Esophagus (tissue), 2 donors: Measurements from ENCODE around the gene GABRE. TPM values are rescaled to one million over a fixed set of nuclear protein-coding genes. Genes with fewer than 3 reads are reported as not detected.

Experiments
- H3K27ac ChIP-seq, 2 donors: one replicate each; pipeline ENCODE4 v1.5.1; 2013; ENCODE audit warnings: low read depth in 2 of 2, mild to moderate bottlenecking in 2 of 2, inconsistent platforms in 1 of 2, low read length in 1 of 2, moderate library complexity in 1 of 2
- H3K27me3 ChIP-seq, 2 donors: one replicate each; pipeline ENCODE4 v1.6.1; 2013; ENCODE audit warnings: low read length in 2 of 2, control low read depth in 1 of 2, mild to moderate bottlenecking in 1 of 2; ENCODE audit not compliant: insufficient read depth in 2 of 2, control insufficient read depth in 1 of 2
- H3K36me3 ChIP-seq, 2 donors: one replicate each; pipeline ENCODE4 v1.6.1; 2013; ENCODE audit warnings: low read length in 1 of 2; ENCODE audit not compliant: control insufficient read depth in 2 of 2, insufficient read depth in 2 of 2
- H3K4me1 ChIP-seq, 2 donors: one replicate each; pipeline ENCODE4 v1.6.1; 2013; ENCODE audit warnings: low read length in 1 of 2; ENCODE audit not compliant: control insufficient read depth in 2 of 2, insufficient read depth in 2 of 2
- H3K4me3 ChIP-seq, 2 donors: one replicate each; pipeline ENCODE4 v1.5.1; 2013; ENCODE audit warnings: low read length in 2 of 2, mild to moderate bottlenecking in 2 of 2, low read depth in 1 of 2, moderate library complexity in 1 of 2
- H3K9me3 ChIP-seq, 2 donors: one replicate each; pipeline ENCODE4 v1.6.1; 2013; ENCODE audit warnings: mild to moderate bottlenecking in 2 of 2, low read depth in 1 of 2, low read length in 1 of 2, moderate library complexity in 1 of 2; ENCODE audit not compliant: control insufficient read depth in 2 of 2, insufficient read depth in 1 of 2
- WGBS, 2 donors: extraction: QIAGEN DNeasy Blood & Tissue Kit; methylation state at CpG; one replicate each; pipeline ENCODE4 v1.1.7; 2013; 5-methylcytosine and 5-hydroxymethylcytosine counted together
- polyA plus RNA-seq, 2 donors: library from polyadenylated mRNA; stranded (reverse); fragments of 200-250 nt; gene quantifications; one replicate each; pipeline ENCODE4 v1.2.3, GENCODE V29; 2013
- donor health status: healthy with polysubstance abuse.
- donor health status: Bipolar disorder and iron deficiency.

The GABRE gene, protein sequence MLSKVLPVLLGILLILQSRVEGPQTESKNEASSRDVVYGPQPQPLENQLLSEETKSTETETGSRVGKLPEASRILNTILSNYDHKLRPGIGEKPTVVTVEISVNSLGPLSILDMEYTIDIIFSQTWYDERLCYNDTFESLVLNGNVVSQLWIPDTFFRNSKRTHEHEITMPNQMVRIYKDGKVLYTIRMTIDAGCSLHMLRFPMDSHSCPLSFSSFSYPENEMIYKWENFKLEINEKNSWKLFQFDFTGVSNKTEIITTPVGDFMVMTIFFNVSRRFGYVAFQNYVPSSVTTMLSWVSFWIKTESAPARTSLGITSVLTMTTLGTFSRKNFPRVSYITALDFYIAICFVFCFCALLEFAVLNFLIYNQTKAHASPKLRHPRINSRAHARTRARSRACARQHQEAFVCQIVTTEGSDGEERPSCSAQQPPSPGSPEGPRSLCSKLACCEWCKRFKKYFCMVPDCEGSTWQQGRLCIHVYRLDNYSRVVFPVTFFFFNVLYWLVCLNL
- 10 to 100 TPM; 26.3 to 63.3 TPM for polyA plus RNA-seq

DNA sequence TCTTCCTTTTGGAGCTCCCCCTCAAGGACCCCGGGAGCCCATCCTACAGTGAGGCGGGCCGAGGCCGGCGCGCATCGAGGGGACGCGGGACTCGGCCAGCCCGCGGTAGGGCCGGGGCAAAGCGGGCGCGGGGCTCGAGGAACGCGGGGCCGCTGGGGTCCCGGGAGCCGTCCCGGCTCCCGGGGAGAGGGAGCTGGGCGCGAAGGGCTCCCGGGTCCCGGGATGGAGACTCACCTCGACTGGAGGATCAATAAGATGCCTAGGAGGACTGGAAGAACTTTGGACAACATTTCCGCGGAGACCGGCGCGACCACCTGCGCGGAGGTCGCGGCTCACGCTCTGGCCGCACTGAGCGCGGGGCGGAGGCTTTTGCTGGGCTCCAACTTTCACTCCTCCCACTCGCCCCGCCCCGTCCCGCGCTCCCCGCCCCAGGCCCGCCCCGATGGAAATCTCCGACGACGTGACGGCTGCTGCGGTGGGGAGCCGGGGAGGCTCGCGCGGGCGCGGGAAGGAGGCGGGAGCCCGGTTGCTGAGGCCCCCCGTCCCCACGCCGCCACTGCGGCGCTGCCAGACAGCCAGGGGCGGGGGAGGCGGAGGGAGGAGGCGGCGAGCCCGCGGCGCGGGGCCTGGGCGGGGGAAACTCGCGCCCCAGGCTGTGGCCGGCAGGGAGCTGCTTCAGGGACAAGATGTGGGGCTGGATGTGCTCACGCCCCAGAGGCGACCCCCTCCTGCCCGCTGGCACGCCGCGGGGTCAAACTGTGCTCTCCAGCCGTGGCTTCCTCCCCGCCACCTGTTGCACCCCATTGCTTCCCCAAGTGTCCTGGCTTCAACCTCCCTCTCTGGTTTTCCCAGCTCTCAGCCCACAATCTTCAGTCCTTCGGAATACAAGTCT is at the start of gene GABRE:
TSS of gene GABRE (minus strand) at position 341 of the 892 bp plus-strand sequence. CDS start at position 290, 51 bp downstream.
- H3K27ac ChIP-seq = peak within 1 kb of the TSS; percentile 85 to 88
- peaks cover 0 to 2% of the 10 kb centered on the region in 2 donors for H3K4me1 ChIP-seq
- H3K36me3 ChIP-seq = no peaks in the 10 kb centered on the region
- no peaks in the 10 kb centered on the region for H3K27me3 ChIP-seq
- H3K4me3 ChIP-seq = peak within 1 kb of the TSS; percentile 68 to 75
- 4 to 53% methylated on average over 55 to 90 of the region's 90 CpGs for WGBS, 2 donors
- H3K9me3 ChIP-seq = no peaks in the 10 kb centered on the region

DNA sequence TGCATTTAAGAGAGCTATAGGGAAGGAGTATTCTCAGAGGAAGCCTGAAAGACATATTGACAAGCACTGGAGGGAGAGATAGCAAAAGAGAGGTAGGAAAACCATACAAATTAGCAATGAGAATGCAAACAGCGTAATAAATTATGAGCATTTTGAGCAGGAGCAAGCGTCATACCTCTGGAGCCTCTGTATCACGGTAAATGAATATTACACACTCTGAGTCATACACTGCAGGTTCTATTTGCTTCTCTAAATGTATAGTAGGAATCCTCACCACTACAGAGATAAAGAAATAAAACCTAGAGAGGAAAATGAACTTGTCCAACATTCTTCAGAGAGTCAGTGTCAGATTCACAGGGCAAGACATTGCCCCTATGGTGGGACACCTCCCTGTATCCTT is 46.4 kb upstream of the GABRE start:
- WGBS, 2 donors = 61 to 74% methylated on average over 3 of the region's 3 CpGs
- H3K9me3 ChIP-seq = no peaks in the 10 kb centered on the region
- H3K4me3 ChIP-seq = no peak overlapping the region
- no peak overlapping the region for H3K27ac ChIP-seq
- peaks cover 0 to 2% of the 10 kb centered on the region in 2 donors for H3K27me3 ChIP-seq
- no peaks in the 10 kb centered on the region for H3K36me3 ChIP-seq
- H3K4me1 ChIP-seq = no peaks in the 10 kb centered on the region

DNA sequence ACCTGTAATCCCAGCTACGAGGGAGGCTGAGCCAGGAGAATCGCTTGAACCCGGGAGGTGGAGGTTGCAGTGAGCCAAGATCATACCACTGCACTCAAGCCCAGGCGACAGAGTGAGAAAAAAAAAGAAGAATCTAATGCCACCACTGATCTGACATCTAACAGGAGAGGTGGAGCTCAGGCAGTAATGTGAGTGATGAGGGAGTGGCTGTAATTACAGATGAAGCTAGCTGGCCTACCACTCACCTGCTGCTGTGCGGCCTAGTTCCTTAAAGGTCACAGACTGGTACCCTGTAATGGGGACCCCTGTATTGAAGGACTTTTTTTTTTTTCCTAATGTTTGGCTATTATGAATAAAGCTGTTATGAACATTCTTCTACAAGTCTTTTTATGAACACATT is 25.3 kb upstream of the GABRE start:
- Histone ChIP-seq H3K36me3 (no peaks in the 10 kb centered on the region), H3K4me1 (no peaks in the 10 kb centered on the region), H3K27me3 (no peaks in the 10 kb centered on the region), H3K4me3 (no peak overlapping the region), H3K9me3 (no peaks in the 10 kb centered on the region), H3K27ac (no peak overlapping the region)
- 74 to 86% methylated on average over 5 of the region's 5 CpGs for WGBS, 2 donors

DNA sequence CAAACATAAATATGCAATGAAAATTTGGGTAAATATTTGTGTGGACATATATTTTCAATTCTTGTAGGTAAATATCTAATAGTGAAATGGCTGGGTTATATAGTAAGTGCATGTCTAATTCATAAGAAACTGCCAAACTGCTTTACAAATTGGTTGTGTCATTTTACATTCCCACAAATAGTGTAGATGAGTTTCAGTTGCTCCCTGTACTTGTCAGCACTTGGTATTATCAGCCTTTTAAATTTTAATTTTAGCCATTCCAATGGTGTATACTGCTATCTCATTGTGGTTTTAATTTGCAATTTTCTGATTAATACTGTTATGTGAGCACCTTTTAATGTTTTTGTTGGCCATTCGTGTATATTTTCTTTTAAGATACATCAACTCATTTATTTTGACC is 23.1 kb upstream of the GABRE start:
- 82 to 97% methylated on average over 1 of the region's 1 CpG for WGBS, 2 donors
- Histone ChIP-seq H3K27me3 (no peaks in the 10 kb centered on the region), H3K9me3 (no peaks in the 10 kb centered on the region)

DNA sequence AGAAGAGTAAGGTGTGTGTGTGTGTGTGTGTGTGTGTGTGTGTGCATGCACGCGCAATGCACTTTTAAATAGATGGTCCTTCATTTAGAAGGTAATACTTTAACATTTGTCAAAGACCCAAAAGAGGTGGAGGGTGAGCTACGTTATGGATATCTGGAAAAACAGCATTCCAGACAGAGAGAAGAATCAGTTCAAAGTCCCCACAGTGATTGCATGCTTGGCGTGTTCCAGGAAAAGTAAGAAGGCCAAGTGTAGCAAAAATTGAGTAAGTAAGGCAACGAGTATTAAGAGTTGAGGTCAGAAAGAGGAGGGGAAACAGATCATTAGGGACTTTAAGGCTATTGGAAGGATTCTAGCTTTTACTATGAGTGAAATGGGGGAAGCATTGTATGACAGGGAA is 21.9 kb upstream of the GABRE start:
- 49 to 54% methylated on average over 5 of the region's 5 CpGs for WGBS, 2 donors
- Histone ChIP-seq H3K27me3 (no peaks in the 10 kb centered on the region), H3K4me3 (no peak overlapping the region), H3K27ac (no peak overlapping the region), H3K4me1 (no peaks in the 10 kb centered on the region), H3K36me3 (no peaks in the 10 kb centered on the region), H3K9me3 (no peaks in the 10 kb centered on the region)

More for the DNA sequence above, 23.1 kb upstream of the GABRE start:
- no peak overlapping the region for H3K4me3 ChIP-seq
- no peak overlapping the region for H3K27ac ChIP-seq
- H3K36me3 ChIP-seq = no peaks in the 10 kb centered on the region
- no peaks in the 10 kb centered on the region for H3K4me1 ChIP-seq

DNA sequence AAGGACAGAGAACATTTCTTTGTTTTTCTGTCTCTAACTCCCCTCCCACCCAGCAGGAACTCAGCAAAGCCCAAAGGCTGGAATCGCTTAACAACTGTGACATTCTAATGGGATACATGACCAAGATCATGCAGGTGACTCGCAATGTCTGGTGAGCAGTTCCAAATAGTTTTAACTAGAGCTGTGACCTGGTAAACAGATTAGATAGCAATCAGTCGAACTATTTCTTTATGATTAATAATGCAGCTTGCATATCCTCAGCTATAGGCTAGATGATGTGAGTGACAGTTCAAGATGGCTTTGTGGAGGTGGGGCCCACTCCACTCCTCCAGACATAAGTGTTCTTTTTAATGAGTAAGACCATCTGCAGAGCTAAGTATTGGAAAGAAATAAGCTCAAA is 20.0 kb upstream of the GABRE start:
- 80 to 85% methylated on average over 3 of the region's 3 CpGs for WGBS, 2 donors
- H3K27ac ChIP-seq = no peak overlapping the region
- H3K36me3 ChIP-seq = no peaks in the 10 kb centered on the region

DNA sequence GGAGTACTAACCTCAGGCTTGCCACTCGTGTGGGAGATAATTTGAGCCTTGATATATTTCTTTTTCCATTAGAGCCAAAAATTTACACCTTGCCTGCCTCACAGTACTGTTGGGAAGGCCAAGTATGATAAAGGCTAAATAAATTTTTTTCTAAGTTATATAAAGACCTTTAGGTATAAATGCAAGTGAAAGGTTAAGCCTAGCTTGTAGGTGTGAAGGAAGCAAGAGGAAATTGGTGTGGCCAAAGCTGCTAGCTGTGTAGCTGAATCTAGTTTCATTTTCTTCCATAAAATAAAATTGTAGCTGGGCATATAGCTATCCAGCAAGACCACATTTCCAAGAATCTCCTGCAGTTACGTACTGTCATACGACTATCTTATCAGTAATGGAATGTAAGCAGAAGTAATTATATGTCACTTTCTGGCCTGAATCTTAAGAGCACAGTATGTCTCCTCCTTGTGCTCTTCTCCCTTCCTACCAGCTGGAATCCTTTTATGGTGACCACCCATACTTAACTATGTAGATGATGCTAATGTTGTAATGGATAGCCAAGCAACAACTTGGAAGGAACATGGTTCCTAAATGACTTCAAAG is 14.3 kb upstream of the GABRE start:
- H3K27me3 ChIP-seq = no peaks in the 10 kb centered on the region
- peaks cover 3% of the 10 kb centered on the region in 2 donors for H3K4me1 ChIP-seq
- 53 to 87% methylated on average over 3 of the region's 3 CpGs for WGBS, 2 donors
- no peak overlapping the region for H3K27ac ChIP-seq
- no peaks in the 10 kb centered on the region for H3K9me3 ChIP-seq
- no peak overlapping the region for H3K4me3 ChIP-seq
- H3K36me3 ChIP-seq = no peaks in the 10 kb centered on the region

More for the DNA sequence above, 20.0 kb upstream of the GABRE start:
- Histone ChIP-seq H3K27me3 (no peaks in the 10 kb centered on the region), H3K9me3 (no peaks in the 10 kb centered on the region), H3K4me1 (no peaks in the 10 kb centered on the region), H3K4me3 (no peak overlapping the region)

DNA sequence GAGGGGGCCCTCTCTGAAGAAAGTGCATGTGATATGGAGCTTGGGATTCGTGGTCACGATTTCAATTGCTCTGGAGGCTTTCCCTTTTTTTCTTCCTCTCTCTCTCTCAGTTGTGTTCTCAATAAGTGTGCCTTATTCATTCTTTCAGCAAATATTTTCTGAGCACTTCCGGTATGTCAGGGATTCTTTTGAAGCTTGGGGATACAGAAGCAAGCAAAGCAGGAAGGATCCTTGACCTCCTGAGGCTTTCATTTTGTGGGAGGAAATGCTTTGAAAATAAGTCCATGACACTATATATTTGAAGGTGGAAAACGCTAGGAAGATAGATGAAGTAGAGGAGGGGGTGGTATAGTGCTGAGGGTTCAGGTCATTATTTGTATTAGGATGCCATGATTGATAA is 12.6 kb upstream of the GABRE start:
- 65 to 86% methylated on average over 4 of the region's 4 CpGs for WGBS, 2 donors
- Histone ChIP-seq H3K27me3 (no peaks in the 10 kb centered on the region), H3K4me3 (no peak overlapping the region), H3K27ac (no peak overlapping the region), H3K4me1 (peaks cover 3% of the 10 kb centered on the region in 2 donors), H3K9me3 (no peaks in the 10 kb centered on the region), H3K36me3 (no peaks in the 10 kb centered on the region)

DNA sequence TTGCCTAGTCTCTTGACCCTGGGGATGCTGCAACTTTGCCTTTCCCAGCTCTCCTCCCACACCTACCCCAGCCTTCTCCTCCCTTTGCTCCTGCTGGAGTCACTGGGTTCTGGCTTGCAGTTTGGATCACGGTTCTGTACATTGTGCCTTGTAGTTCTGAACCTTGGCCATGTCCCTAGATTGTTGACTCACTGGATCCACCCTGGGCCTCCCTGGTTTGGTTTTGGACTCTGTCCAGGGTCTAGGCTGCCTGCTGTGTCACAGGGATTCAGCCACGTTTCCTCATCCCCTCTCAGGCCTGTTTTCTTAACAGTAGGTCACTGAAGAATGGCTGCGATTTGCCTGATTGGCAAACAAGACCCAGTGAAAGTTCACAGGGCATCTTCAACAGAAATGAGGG is 11.5 kb upstream of the GABRE start:
- Histone ChIP-seq H3K9me3 (no peaks in the 10 kb centered on the region), H3K4me3 (no peak overlapping the region), H3K27me3 (no peaks in the 10 kb centered on the region), H3K27ac (peak overlapping the region; percentile 50 to 69), H3K36me3 (no peaks in the 10 kb centered on the region), H3K4me1 (peaks cover 3% of the 10 kb centered on the region in 2 donors)
- WGBS, 2 donors = 41 to 45% methylated on average over 3 of the region's 3 CpGs
